Activated naive CD4-positive, alpha-beta T cell treated with anti-CD3 and anti-CD28 coated beads, Interleukin-2, amount 50 U/mL, for 24 hours (primary cell): Measurements from ENCODE around the gene PPP1R11.
"Not testable (repeated sequence)": the region's sequence is repeated elsewhere in the genome, so short reads cannot be mapped to it uniquely, and the experiment has no call there.

ENCODE experiments used
- H3K27ac Mint-ChIP-seq: one replicate; pipeline ENCODE4 v1.8.0; 2021; ENCODE audit warnings: mild to moderate bottlenecking, mixed read lengths
- H3K27me3 Mint-ChIP-seq: one replicate; pipeline ENCODE4 v1.8.0; 2021; ENCODE audit warnings: mixed read lengths
- H3K36me3 Mint-ChIP-seq: one replicate; pipeline ENCODE4 v1.8.0; 2021; ENCODE audit warnings: mixed read lengths
- H3K4me1 Mint-ChIP-seq: one replicate; pipeline ENCODE4 v1.8.0; 2021; ENCODE audit warnings: mixed read lengths
- H3K4me3 Mint-ChIP-seq: one replicate; pipeline ENCODE4 v1.8.0; 2021; ENCODE audit warnings: mild to moderate bottlenecking, mixed read lengths
- H3K9me3 Mint-ChIP-seq: one replicate; pipeline ENCODE4 v1.8.0; 2021; ENCODE audit warnings: mixed read lengths

The PPP1R11 gene

GRCh38 chr6:30101444-30102413, 34.7 kb downstream of the PPP1R11 start:
- Mint-ChIP-seq H3K27ac (peak overlapping the region; percentile 5), H3K27me3 (peaks cover 15% of the 10 kb centered on the region), H3K4me1 (peaks cover 64% of the 10 kb centered on the region)

DNA sequence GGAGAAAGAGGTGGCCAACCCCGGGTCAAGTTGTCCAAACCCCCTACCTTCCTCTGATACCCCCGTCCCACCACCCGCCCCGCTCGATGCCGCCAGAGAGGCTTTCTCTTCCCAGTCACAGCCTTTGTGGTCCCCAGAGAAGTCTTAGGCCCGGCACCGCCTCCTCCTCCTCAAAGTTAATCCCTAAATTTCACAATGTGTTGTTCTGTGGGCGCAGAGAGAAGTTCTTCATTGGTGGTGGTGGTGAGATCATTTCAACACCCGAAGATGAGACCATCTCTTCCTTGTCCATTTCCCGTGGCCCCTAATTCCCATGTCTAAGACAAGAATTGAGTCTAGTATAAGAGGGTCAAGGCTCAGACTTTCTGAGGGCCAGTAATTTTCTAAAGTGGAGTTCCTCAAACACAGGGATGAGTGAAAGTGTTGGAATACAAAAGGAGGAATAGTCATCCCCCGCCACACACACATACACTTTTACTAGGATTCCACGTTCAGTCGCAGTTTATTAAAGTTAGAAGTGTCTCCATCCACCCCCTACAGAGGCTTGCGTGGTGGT, 35.5 kb downstream of the PPP1R11 start:
- H3K36me3 Mint-ChIP-seq, result no peaks in the 10 kb centered on the region
- peaks cover 15% of the 10 kb centered on the region for H3K27me3 Mint-ChIP-seq
- peak overlapping the region; percentile 87 for H3K4me3 Mint-ChIP-seq
- peaks cover 56% of the 10 kb centered on the region for H3K4me1 Mint-ChIP-seq
- H3K9me3 Mint-ChIP-seq, result no peaks in the 10 kb centered on the region
- H3K27ac Mint-ChIP-seq, result peak overlapping the region; percentile 71

More at GRCh38 chr6:30101444-30102413, 34.7 kb downstream of the PPP1R11 start:
- Mint-ChIP-seq H3K4me3 (peak overlapping the region; percentile 87), H3K36me3 (no peaks in the 10 kb centered on the region), H3K9me3 (no peaks in the 10 kb centered on the region)

DNA sequence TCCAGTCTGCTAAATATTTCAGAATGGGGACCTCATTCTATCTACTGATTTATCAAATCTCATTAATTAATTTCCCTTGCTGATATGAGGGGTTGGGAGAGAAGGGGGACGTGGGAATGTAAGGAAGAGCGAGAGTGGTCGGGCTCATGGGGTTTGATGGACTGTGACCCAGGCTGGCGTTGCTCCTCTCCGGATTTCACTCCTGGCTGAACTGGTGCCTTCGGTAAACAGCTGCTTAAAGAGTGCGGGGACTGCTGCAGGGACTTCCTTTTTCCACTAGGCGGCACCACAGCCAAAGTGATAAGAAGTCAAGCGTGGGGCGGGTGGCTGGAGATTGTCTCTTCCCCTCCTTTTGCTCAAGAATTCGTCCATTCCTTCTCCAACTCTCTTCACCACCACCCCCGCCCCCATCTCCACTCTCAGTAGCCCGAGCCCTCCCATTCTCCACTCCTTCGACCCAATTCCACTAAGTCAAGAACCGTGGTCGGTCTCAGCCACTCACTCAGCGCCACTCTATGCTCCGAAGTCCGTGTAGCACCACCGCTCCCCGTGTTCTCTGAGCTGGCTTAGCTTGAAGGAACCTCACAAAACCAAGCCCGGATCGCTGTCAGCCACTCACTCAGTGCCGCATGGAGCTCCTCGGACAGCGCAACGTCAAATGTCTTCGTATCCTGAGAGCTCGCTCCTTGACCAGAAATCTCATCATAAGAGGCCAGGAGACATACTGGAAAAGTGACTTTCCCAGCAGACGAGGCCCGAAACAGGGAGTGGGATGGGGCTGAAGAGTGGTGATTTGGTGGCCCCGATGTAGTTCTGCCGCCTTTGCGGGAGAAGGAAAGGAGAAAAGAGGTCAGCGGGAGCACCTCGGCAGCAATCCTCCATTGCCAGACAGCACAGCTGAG, 36.2 kb downstream of the PPP1R11 start:
- H3K4me3 Mint-ChIP-seq, result peak overlapping the region; percentile 87
- H3K27ac Mint-ChIP-seq, result peak overlapping the region; percentile 71

DNA sequence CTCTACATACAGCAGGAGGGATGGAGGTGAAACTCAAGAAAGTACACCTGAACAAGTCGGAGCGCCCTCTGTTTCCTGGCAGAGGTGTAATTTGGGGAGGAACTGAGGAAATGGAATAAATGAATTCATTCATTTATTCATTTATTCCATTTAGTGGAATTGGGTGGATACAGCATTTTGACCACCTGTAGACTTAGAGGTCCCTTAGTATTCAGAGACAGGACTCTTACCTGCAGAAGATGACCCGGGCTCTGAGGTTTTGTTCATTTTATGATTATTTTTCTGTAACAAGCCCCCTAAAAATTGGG, 36.8 kb downstream of the PPP1R11 start:
- no peaks in the 10 kb centered on the region for H3K36me3 Mint-ChIP-seq
- peak overlapping the region; percentile 87 for H3K4me3 Mint-ChIP-seq
- peaks cover 23% of the 10 kb centered on the region for H3K27me3 Mint-ChIP-seq
- H3K4me1 Mint-ChIP-seq, result peaks cover 43% of the 10 kb centered on the region
- H3K9me3 Mint-ChIP-seq, result no peaks in the 10 kb centered on the region
- H3K27ac Mint-ChIP-seq, result no peak overlapping the region

More for the DNA sequence above, 36.2 kb downstream of the PPP1R11 start:
- Mint-ChIP-seq H3K9me3 (no peaks in the 10 kb centered on the region), H3K4me1 (peaks cover 49% of the 10 kb centered on the region), H3K27me3 (peaks cover 20% of the 10 kb centered on the region), H3K36me3 (no peaks in the 10 kb centered on the region)

GRCh38 chr6:30104661-30105060, 37.7 kb downstream of the PPP1R11 start:
- H3K27me3 Mint-ChIP-seq, result peaks cover 24% of the 10 kb centered on the region
- no peak overlapping the region for H3K27ac Mint-ChIP-seq

DNA sequence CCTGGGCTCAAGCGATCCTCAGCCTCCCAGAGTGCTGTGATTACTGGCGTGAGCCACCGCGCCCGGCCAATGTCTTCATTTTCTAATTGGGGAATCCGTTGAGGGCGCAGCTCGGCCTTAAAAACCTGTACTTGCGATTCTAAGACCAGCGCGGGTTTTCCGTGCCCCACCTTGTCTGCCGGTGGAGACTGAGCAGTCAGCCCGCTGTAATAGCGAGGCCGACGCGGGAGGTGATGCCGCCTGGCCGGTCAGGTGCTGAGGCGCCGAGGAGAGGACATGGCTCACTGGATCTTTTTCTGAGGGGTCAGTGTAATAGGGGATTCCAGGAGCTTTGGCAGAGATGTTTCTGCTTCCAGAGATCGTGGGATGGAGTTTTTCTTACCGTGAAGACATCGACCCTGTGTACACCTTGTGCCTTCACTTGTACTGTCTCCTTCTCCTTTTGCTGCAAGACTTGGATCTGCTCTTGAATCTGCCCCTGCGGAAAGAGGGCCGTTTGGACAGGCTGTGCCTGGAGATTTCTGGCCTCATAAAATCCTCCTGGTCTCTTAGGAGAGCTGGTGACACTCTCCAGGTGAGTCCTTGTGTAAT, 44.4 kb downstream of the PPP1R11 start:
- Mint-ChIP-seq H3K9me3 (no peaks in the 10 kb centered on the region), H3K4me3 (no peak overlapping the region), H3K36me3 (no peaks in the 10 kb centered on the region), H3K27me3 (peaks cover 29% of the 10 kb centered on the region), H3K4me1 (no peaks in the 10 kb centered on the region), H3K27ac (no peak overlapping the region)

More at GRCh38 chr6:30104661-30105060, 37.7 kb downstream of the PPP1R11 start:
- Mint-ChIP-seq H3K9me3 (no peaks in the 10 kb centered on the region), H3K36me3 (no peaks in the 10 kb centered on the region), H3K4me1 (peaks cover 36% of the 10 kb centered on the region), H3K4me3 (no peak overlapping the region)

- H3K4me1 Mint-ChIP-seq, result no peaks in the 10 kb centered on the region
- no peaks in the 10 kb centered on the region for H3K9me3 Mint-ChIP-seq
- H3K27me3 Mint-ChIP-seq, result peaks cover 31% of the 10 kb centered on the region
- H3K4me3 Mint-ChIP-seq, result no peak overlapping the region
- no peak overlapping the region for H3K27ac Mint-ChIP-seq
- H3K36me3 Mint-ChIP-seq, result no peaks in the 10 kb centered on the region
Measured at GRCh38 chr6:30112402-30112994, 45.5 kb downstream of the PPP1R11 start.

GRCh38 chr6:30113003-30113759, 46.2 kb downstream of the PPP1R11 start, which contains the start of gene TRIM31:
TSS of gene TRIM31 (minus strand) at chr6:30113090. CDS start at chr6:30112805, 285 bp downstream.
- Mint-ChIP-seq H3K4me3 (no peak within 1 kb of the TSS), H3K27me3 (peaks cover 29% of the 10 kb centered on the region)

GRCh38 chr6:30113841-30114240, 46.8 kb downstream of the PPP1R11 start:
- H3K9me3 Mint-ChIP-seq, result no peaks in the 10 kb centered on the region
- no peak overlapping the region for H3K4me3 Mint-ChIP-seq
- no peak overlapping the region for H3K27ac Mint-ChIP-seq
- no peaks in the 10 kb centered on the region for H3K4me1 Mint-ChIP-seq
- H3K27me3 Mint-ChIP-seq, result peaks cover 25% of the 10 kb centered on the region
- no peaks in the 10 kb centered on the region for H3K36me3 Mint-ChIP-seq

More at GRCh38 chr6:30113003-30113759, 46.2 kb downstream of the PPP1R11 start, which contains the start of gene TRIM31:
- Mint-ChIP-seq H3K4me1 (no peaks in the 10 kb centered on the region), H3K27ac (no peak within 1 kb of the TSS), H3K36me3 (no peaks in the 10 kb centered on the region), H3K9me3 (no peaks in the 10 kb centered on the region)

DNA sequence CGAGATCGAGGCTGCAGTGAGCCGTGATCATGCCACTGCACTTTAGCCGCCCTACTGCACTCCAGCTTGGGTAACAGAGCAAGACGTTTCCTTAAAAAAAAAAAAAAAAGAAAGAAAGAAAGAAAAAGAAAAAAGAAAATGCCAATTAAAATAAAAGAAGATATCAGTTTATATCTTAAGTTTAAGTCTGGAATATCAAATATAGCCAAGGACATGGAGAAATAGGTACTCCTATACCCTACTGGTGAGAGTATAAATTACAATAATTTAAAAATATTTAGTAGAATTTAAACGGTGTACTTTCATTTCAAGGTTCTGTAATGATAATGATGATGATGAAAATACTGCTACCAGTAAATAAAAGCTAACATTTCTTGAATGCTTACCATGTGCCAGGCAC, 49.7 kb downstream of the PPP1R11 start:
- H3K27ac Mint-ChIP-seq, result no peak overlapping the region
- no peaks in the 10 kb centered on the region for H3K4me1 Mint-ChIP-seq
- H3K4me3 Mint-ChIP-seq, result no peak overlapping the region
- no peaks in the 10 kb centered on the region for H3K36me3 Mint-ChIP-seq
- H3K9me3 Mint-ChIP-seq, result no peaks in the 10 kb centered on the region
- peaks cover 13% of the 10 kb centered on the region for H3K27me3 Mint-ChIP-seq

- not testable (repeated sequence) for H3K4me1 Mint-ChIP-seq, H3K4me3 Mint-ChIP-seq, H3K36me3 Mint-ChIP-seq, H3K27ac Mint-ChIP-seq, H3K9me3 Mint-ChIP-seq
- peaks cover 13% of the 10 kb centered on the region for H3K27me3 Mint-ChIP-seq
Measured at GRCh38 chr6:30118691-30119090, 51.7 kb downstream of the PPP1R11 start.
